K562 (cell line): ENCODE measurements around the gene LMBR1. TPM values are rescaled to one million over a fixed set of nuclear protein-coding genes. Genes with fewer than 3 reads are reported as not detected.

Experiments
- BRCA1 ChIP-seq, 2 experiments: fragments of 450-650 bp in 1 of 2; sonication (generic) in 1 of 2; formaldehyde crosslinking in 1 of 2; IDR thresholded peaks; 2 replicates each; pipeline versions ENCODE4 v1.5.0 to v1.6.1; 2017 to 2020; ENCODE audit warnings: mild to moderate bottlenecking in 1 of 2, missing genetic modification reagents in 1 of 2
- FOXK1 ChIP-seq: sonication (generic); formaldehyde crosslinking; IDR thresholded peaks from 2 replicates; pipeline ENCODE4 v1.8.0; 2022; ENCODE audit warnings: missing genetic modification reagents, mild to moderate bottlenecking, borderline replicate concordance
- ILK ChIP-seq: fragments of 450-650 bp; IDR thresholded peaks from 2 replicates; pipeline ENCODE4 v1.6.1; 2016; ENCODE audit warnings: missing genetic modification characterization, low read depth, mild to moderate bottlenecking, missing compliant biosample characterization, moderate library complexity, borderline replicate concordance
- MXD1 ChIP-seq: fragments of 250-450 bp; sonication (Bioruptor Pico); IDR thresholded peaks from 2 replicates; pipeline ENCODE4 v1.8.0; 2021; ENCODE audit warnings: borderline replicate concordance, mild to moderate bottlenecking, moderate library complexity; ENCODE audit not compliant: poor library complexity, severe bottlenecking
- NFE2L1 ChIP-seq: fragments of 450-650 bp; IDR thresholded peaks from 2 replicates; pipeline ENCODE4 v1.6.1; 2016; ENCODE audit warnings: missing genetic modification characterization, low read depth, mild to moderate bottlenecking, missing compliant biosample characterization, moderate library complexity, borderline replicate concordance
- RREB1 ChIP-seq: fragments of 250-450 bp; sonication (Bioruptor Pico); IDR thresholded peaks from 2 replicates; pipeline ENCODE4 v1.4.0; 2020
- TAF1 ChIP-seq: IDR thresholded peaks from 2 replicates; pipeline ENCODE4 v1.6.1; 2011; ENCODE audit warnings: mild to moderate bottlenecking, low read length, moderate library complexity; ENCODE audit not compliant: insufficient read depth, control insufficient read depth, severe bottlenecking; ENCODE audit errors: extremely low read depth
- UBTF ChIP-seq, 2 experiments: IDR thresholded peaks; 2 replicates each; pipeline ENCODE4 v1.6.1; 2012; ENCODE audit warnings: improper control_type of control experiment in 2 of 2, low read depth in 2 of 2, low read length in 2 of 2, borderline replicate concordance in 1 of 2
- ZBTB43 ChIP-seq: sonication (generic); formaldehyde crosslinking; IDR thresholded peaks from 2 replicates; pipeline ENCODE4 v1.8.0; 2023; ENCODE audit warnings: mild to moderate bottlenecking, missing genetic modification reagents
- ZFP91 ChIP-seq: sonication (generic); formaldehyde crosslinking; IDR thresholded peaks from 2 replicates; pipeline ENCODE4 v1.8.0; 2022; ENCODE audit warnings: mild to moderate bottlenecking, missing genetic modification reagents
- ZNF24 ChIP-seq: fragments of 450-650 bp; IDR thresholded peaks from 2 replicates; pipeline ENCODE4 v1.6.1; 2016
- ZNF77 ChIP-seq: fragments of 250-450 bp; sonication (Bioruptor Pico); IDR thresholded peaks from 2 replicates; pipeline ENCODE4 v1.5.0; 2020
- polyA plus RNA-seq, 8 experiments: library from polyadenylated mRNA; depleted of rRNA in 4 of 8; stranded (reverse) in 5 of 8; unstranded in 3 of 8; fragments of >200 nt; fragmentation: Nextera tagmentation in 2 of 8; fragmentation: Illumina TruSeq in 1 of 8; extraction: Ambion mirVana in 2 of 8; extraction: Trizol in 1 of 8; gene quantifications; 2 replicates each; pipeline versions ENCODE4 v1.2.1 to v1.2.3, GENCODE V29; 2011 to 2014; ENCODE audit warnings: inconsistent platforms in 1 of 8, missing spikeins in 1 of 8
- total RNA-seq, 7 experiments: library from RNA; depleted of rRNA in 6 of 7; stranded (reverse); fragments of >200 nt in 6 of 7; fragmentation: Illumina TruSeq in 2 of 7; extraction: Trizol in 2 of 7; gene quantifications; 2 replicates each; pipeline versions ENCODE4 v1.2.1 to v1.2.3, GENCODE V29; 2011 to 2021; ENCODE audit warnings: low replicate concordance in 1 of 7

Gene LMBR1
- total and polyA plus RNA-seq, 9 of the 15 experiments (the other 6 are each of a cell fraction or from before 2014, with no cell fraction given), result 7.7 to 90.0 (median 59.9) TPM

GRCh38 chr7:156892821-156893706 is at the start of gene LMBR1 (continued):
- TF ChIP-seq UBTF (IDR thresholded peaks at IDR 0.05; ENCODE audit: borderline replicate concordance in 1 of 2, low read depth in 2 of 2, low read length in 2 of 2) (peak in 1 of 2 experiments; percentile 95; a peak in 2 of 4 replicates), MXD1 (CRISPR knock-in tag) (peak; percentile 53), ZNF77 (CRISPR knock-in tag) (no peak), BRCA1 (IDR thresholded peaks at IDR 0.05) (no peak), BRCA1 (CRISPR knock-in tag; IDR thresholded peaks at IDR 0.05) (no peak), ZBTB43 (no peak), NFE2L1 (tag) (no peak), TAF1 (peak; percentile 83), ZNF24 (0 out of 2 replicates have a peak, but pooled peaks have one; percentile 43), RREB1 (CRISPR knock-in tag) (0 out of 2 replicates have a peak, but pooled peaks have one; percentile 42), FOXK1 (CRISPR knock-in tag) (peak; percentile 77; the same call in 1 of the 2 replicates), ILK (no peak), ZFP91 (CRISPR knock-in tag) (0 out of 2 replicates have a peak, but pooled peaks have one; percentile 25)
